RWPE2 (cell line): ENCODE results near the gene SPACA7.

Experiments
- ATAC-seq: fragments of 200-7000 bp; cut with Tn5 transposase; 3 replicates; pipeline ENCODE4 v1.9.1; 2021; ENCODE audit warnings: low read depth
- DNase-seq: peaks from one replicate; pipeline ENCODE4 v3.0.0-alpha.2; 2020; ENCODE audit warnings: low spot score
- H3K27ac ChIP-seq: fragments of 450-650 bp; 2 replicates; pipeline ENCODE4 v1.5.1; 2017; ENCODE audit warnings: mild to moderate bottlenecking; ENCODE audit not compliant: poor library complexity, severe bottlenecking
- H3K27me3 ChIP-seq: fragments of 250-450 bp; sonication (Bioruptor Pico); 2 replicates; pipeline ENCODE4 v1.5.1; 2021; ENCODE audit warnings: mild to moderate bottlenecking, moderate library complexity; ENCODE audit not compliant: insufficient read depth, poor library complexity, severe bottlenecking
- H3K36me3 ChIP-seq: fragments of 250-450 bp; sonication (Bioruptor Pico); 2 replicates; pipeline ENCODE4 v1.5.1; 2020; ENCODE audit warnings: low read depth, mild to moderate bottlenecking, moderate library complexity
- H3K4me1 ChIP-seq: fragments of 250-450 bp; sonication (Bioruptor Pico); 2 replicates; pipeline ENCODE4 v1.5.1; 2021; ENCODE audit warnings: mild to moderate bottlenecking, moderate library complexity; ENCODE audit not compliant: insufficient read depth, poor library complexity, severe bottlenecking
- H3K4me3 ChIP-seq: fragments of 250-450 bp; sonication (Bioruptor Pico); 2 replicates; pipeline ENCODE4 v1.5.1; 2021; ENCODE audit warnings: mild to moderate bottlenecking, moderate library complexity; ENCODE audit not compliant: severe bottlenecking
- H3K9me3 ChIP-seq: fragments of 250-450 bp; sonication (Bioruptor Pico); 2 replicates; pipeline ENCODE4 v1.5.1; 2021; ENCODE audit warnings: mild to moderate bottlenecking, moderate library complexity; ENCODE audit not compliant: severe bottlenecking
- TF ChIP-seq, protein P1 (sequence below): fragments of 450-650 bp; IDR thresholded peaks from one replicate; pipeline ENCODE4 v1.5.1; 2017; ENCODE audit warnings: mild to moderate bottlenecking, moderate library complexity; ENCODE audit not compliant: poor library complexity, severe bottlenecking

The SPACA7 gene, protein sequence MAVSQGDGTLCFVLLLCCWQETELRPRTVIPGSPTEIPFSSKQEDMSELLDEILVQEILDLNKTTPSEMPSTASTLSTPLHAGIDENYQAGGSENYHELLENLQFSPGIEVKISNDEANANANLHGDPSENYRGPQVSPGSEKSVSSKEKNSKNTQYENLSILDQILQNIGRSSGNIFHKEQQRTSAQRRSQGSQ

DNA sequence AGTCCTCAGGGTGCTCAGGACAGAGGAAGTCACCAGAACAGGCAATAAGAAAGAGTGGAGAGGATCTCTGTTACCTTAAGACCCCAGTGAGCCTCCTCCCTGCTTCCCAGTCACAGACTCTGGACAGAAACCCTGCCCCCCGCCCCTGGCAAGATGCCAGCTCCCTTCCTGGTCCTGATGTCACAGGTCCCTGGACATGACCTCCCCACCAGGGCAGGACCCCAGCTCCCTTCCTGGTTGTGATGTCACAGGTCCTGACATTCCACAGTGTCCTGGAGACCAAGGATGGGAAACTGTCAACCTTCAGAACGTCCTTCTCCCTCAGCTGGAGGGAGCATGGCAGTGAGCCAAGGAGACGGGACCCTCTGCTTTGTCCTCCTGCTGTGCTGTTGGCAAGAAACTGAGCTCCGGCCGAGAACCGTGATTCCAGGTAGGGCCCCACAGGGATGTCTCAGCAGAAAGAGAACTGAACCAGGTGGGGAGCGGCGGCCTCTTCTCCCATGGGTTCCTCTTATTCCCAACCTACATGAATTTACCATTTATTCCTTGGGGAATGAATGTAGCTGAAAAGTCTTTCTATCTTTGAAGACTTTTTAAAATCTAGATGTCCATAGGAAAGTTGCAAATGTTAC lies at the start of gene SPACA7:
SPACA7 (plus strand) TSS at position 306 of the 632 bp plus-strand sequence; CDS start at position 337, 31 bp downstream.
- Histone ChIP-seq H3K4me3 (no peak within 1 kb of the TSS), H3K4me1 (no peaks in the 10 kb centered on the region), H3K36me3 (no peaks in the 10 kb centered on the region), H3K9me3 (peaks cover 3% of the 10 kb centered on the region), H3K27ac (no peak within 1 kb of the TSS), H3K27me3 (no peaks in the 10 kb centered on the region)
- ATAC-seq: no peak
- TF ChIP-seq, protein P1, sequence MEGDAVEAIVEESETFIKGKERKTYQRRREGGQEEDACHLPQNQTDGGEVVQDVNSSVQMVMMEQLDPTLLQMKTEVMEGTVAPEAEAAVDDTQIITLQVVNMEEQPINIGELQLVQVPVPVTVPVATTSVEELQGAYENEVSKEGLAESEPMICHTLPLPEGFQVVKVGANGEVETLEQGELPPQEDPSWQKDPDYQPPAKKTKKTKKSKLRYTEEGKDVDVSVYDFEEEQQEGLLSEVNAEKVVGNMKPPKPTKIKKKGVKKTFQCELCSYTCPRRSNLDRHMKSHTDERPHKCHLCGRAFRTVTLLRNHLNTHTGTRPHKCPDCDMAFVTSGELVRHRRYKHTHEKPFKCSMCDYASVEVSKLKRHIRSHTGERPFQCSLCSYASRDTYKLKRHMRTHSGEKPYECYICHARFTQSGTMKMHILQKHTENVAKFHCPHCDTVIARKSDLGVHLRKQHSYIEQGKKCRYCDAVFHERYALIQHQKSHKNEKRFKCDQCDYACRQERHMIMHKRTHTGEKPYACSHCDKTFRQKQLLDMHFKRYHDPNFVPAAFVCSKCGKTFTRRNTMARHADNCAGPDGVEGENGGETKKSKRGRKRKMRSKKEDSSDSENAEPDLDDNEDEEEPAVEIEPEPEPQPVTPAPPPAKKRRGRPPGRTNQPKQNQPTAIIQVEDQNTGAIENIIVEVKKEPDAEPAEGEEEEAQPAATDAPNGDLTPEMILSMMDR: no peak
- DNase-seq: no peak

GRCh38 chr13:112326821-112327370 lies 49.3 kb upstream of the SPACA7 start:
- ATAC-seq: no peak
- Histone ChIP-seq H3K4me3 (no peak overlapping the region), H3K4me1 (no peaks in the 10 kb centered on the region), H3K27me3 (peaks cover 27% of the 10 kb centered on the region), H3K9me3 (no peaks in the 10 kb centered on the region), H3K36me3 (no peaks in the 10 kb centered on the region), H3K27ac (no peak overlapping the region)
- no peak for DNase-seq
- TF ChIP-seq, protein P1: no peak

- H3K4me1 ChIP-seq: no peaks in the 10 kb centered on the region
- H3K36me3 ChIP-seq: no peaks in the 10 kb centered on the region
- H3K27ac ChIP-seq: no peak overlapping the region
- peaks cover 42% of the 10 kb centered on the region for H3K27me3 ChIP-seq
- TF ChIP-seq, protein P1: no peak
- ATAC-seq (no peak), DNase-seq (no peak)
- no peaks in the 10 kb centered on the region for H3K9me3 ChIP-seq
- no peak overlapping the region for H3K4me3 ChIP-seq
Measured at GRCh38 chr13:112328936-112329335, 47.2 kb upstream of the SPACA7 start.

DNA sequence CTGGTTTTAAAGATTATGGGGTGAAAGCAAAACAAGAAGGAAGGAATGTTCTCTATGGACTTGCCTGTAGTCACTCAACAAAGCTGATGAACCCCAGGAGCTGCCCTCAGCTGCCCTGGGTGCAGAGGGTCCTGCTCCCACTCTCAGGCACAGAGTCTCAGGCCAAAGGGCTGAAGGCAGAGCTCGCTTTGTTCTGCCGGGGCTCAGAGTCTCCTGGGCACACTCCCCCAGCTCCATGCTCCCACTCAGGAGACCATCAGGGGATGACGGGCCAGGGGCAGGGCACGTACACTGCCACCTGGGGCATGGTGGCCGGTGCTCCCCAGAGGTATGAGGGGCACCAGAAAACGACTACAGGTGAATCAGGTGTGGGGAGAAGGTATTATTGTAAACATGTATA lies 46.8 kb upstream of the SPACA7 start:
- Histone ChIP-seq H3K27ac (no peak overlapping the region), H3K27me3 (peaks cover 42% of the 10 kb centered on the region), H3K4me3 (no peak overlapping the region), H3K36me3 (no peaks in the 10 kb centered on the region), H3K9me3 (no peaks in the 10 kb centered on the region), H3K4me1 (no peaks in the 10 kb centered on the region)
- ATAC-seq: no peak
- TF ChIP-seq, protein P1: no peak
- DNase-seq: no peak

DNA sequence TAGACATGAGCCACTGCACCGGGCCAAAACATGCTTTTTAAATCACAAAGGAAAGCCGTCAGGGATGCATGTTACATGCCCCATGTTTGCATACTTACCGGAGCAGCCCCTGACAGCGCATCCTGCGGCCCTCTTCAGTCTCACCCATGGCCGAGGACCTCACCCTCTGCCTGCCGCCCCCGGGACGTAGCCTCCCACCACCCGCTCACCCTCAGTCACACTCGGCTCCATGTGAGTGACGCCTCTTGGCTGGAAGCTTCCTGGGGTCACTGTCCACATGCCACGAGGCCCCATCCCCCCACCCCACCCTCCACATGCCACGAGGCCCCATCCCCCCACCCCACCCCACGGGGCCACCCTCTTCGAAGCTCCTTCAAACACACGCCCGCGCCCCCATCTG lies 46.1 kb upstream of the SPACA7 start:
- DNase-seq: no peak
- no peak for ATAC-seq

More for the DNA sequence above, 46.1 kb upstream of the SPACA7 start:
- no peaks in the 10 kb centered on the region for H3K36me3 ChIP-seq
- peaks cover 37% of the 10 kb centered on the region for H3K27me3 ChIP-seq
- TF ChIP-seq, protein P1: no peak
- H3K4me3 ChIP-seq: no peak overlapping the region
- no peaks in the 10 kb centered on the region for H3K9me3 ChIP-seq
- H3K4me1 ChIP-seq: no peaks in the 10 kb centered on the region
- no peak overlapping the region for H3K27ac ChIP-seq
